Naive B cell (primary cell): ENCODE measurements around the gene PCIF1. TPM values are rescaled to one million over a fixed set of nuclear protein-coding genes. Genes with fewer than 3 reads are reported as not detected.

ENCODE experiments used
- ATAC-seq, 2 donors: fragments of 150-1000 bp; cut with Tn5 transposase; 2 replicates each; pipeline ENCODE4 v1.10.0; 2021; ENCODE audit warnings: low read depth in 2 of 2, mild to moderate bottlenecking in 2 of 2, moderate library complexity in 2 of 2
- DNase-seq: peaks from one replicate; pipeline ENCODE4 v3.0.0; 2022
- H3K27ac Mint-ChIP-seq, 6 donors: one replicate each; pipeline ENCODE4 v1.8.0; 2020 to 2022; ENCODE audit warnings: mild to moderate bottlenecking in 6 of 6, mixed read lengths in 6 of 6, moderate library complexity in 5 of 6, inconsistent platforms in 2 of 6
- H3K27me3 Mint-ChIP-seq, 3 donors: one replicate each; pipeline ENCODE4 v1.8.0; 2021 to 2022; ENCODE audit warnings: mixed read lengths in 3 of 3, mild to moderate bottlenecking in 1 of 3
- H3K36me3 Mint-ChIP-seq, 2 donors: one replicate each; pipeline ENCODE4 v1.8.0; 2020 to 2022; ENCODE audit warnings: mixed read lengths in 2 of 2, inconsistent platforms in 1 of 2, mild to moderate bottlenecking in 1 of 2
- H3K4me1 Mint-ChIP-seq, 3 donors: one replicate each; pipeline ENCODE4 v1.8.0; 2020 to 2022; ENCODE audit warnings: mixed read lengths in 3 of 3, inconsistent platforms in 1 of 3, mild to moderate bottlenecking in 1 of 3, moderate library complexity in 1 of 3
- H3K4me3 Mint-ChIP-seq, 8 donors: one replicate each; pipeline ENCODE4 v1.8.0; 2020 to 2022; ENCODE audit warnings: mild to moderate bottlenecking in 8 of 8, mixed read lengths in 8 of 8, moderate library complexity in 8 of 8, inconsistent platforms in 2 of 8
- H3K9me3 Mint-ChIP-seq, 7 donors: one replicate each; pipeline ENCODE4 v1.8.0; 2020 to 2022; ENCODE audit warnings: mixed read lengths in 7 of 7, mild to moderate bottlenecking in 5 of 7, inconsistent platforms in 2 of 7, moderate library complexity in 1 of 7
- polyA plus RNA-seq, 6 donors: library from polyadenylated mRNA; unstranded; fragments of 300-500 nt; fragmentation: Illumina TruSeq; gene quantifications; one replicate each; pipeline ENCODE4 v1.2.3, GENCODE V29; 2021; ENCODE audit warnings: low read depth in 6 of 6

PCIF1 gene
- polyA plus RNA-seq, 6 donors from 2014 or later: 76.3 to 123 (median 91.4) TPM

DNA sequence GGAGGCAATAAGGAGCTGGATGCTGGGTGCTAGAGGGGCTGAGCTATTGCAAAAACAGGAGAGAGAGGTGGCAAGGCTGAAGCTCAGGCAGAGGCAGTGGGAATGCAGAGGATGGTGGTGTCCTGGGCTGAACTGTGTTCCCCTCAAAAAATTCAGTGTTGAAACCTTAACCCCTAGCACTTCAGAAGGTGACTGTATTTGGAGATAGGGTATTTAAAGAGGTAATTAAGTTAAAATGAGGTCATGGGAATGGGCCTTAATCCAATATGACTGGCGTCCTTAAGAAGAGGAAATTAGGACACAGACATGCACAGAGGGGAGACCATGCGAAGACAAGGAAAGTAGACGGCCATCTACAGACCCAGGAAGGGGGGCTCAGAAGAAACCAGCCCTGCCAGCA, 62.7 kb downstream of the PCIF1 start:
- Mint-ChIP-seq H3K27me3 (peaks cover 10 to 46% (median 32%) of the 10 kb centered on the region in 3 donors), H3K27ac (peak overlapping the region in 2 of 6 donors; percentile 46 to 57), H3K4me3 (no peak overlapping the region), H3K9me3 (no peaks in the 10 kb centered on the region), H3K4me1 (peaks cover 30 to 49% (median 47%) of the 10 kb centered on the region in 3 donors), H3K36me3 (no peaks in the 10 kb centered on the region)
- DNase-seq (no peak), ATAC-seq (no peak)

Other genes starting within 250 kb of the PCIF1 start
- gene WFDC13, start 232.6 kb upstream of the PCIF1 start, polyA plus RNA-seq: not detected
- gene WFDC10B, start 229.7 kb upstream of the PCIF1 start, polyA plus RNA-seq: not detected
- gene SPINT4, start 212.3 kb upstream of the PCIF1 start, polyA plus RNA-seq: not detected
- not detected for gene WFDC3, start 142.8 kb upstream of the PCIF1 start, polyA plus RNA-seq
- gene DNTTIP1, start 142.7 kb upstream of the PCIF1 start, polyA plus RNA-seq: 10 to 100 TPM; 27.9 to 44.5 (median 37.7) TPM
- under 1 TPM in 1 of 6 donors, not detected in 5; 0.53 TPM for gene UBE2C, start 122.0 kb upstream of the PCIF1 start, polyA plus RNA-seq
- gene TNNC2, start 107.4 kb upstream of the PCIF1 start, polyA plus RNA-seq: 1 to 10 TPM in 1 of 6 donors, under 1 TPM in 2, not detected in 3; 0.64 to 1.2 (median 0.69) TPM
- 1 to 10 TPM in 3 of 6 donors, under 1 TPM in 2, not detected in 1; 0.45 to 1.9 (median 1.1) TPM for gene SNX21, start 100.9 kb upstream of the PCIF1 start, polyA plus RNA-seq
- gene ACOT8, start 77.3 kb upstream of the PCIF1 start, polyA plus RNA-seq: 10 to 100 TPM; 35.4 to 46.7 (median 38.7) TPM
- 1 to 10 TPM in 5 of 6 donors, not detected in 1; 1.3 to 2.9 (median 1.8) TPM for gene ZSWIM3, start 77.1 kb upstream of the PCIF1 start, polyA plus RNA-seq
- gene ZSWIM1, start 53.5 kb upstream of the PCIF1 start, polyA plus RNA-seq: 10 to 100 TPM in 1 of 6 donors, 1 to 10 TPM in 4, not detected in 1; 3.0 to 11.6 (median 4.7) TPM
- not detected for gene SPATA25, start 47.1 kb upstream of the PCIF1 start, polyA plus RNA-seq
- gene NEURL2, start 43.5 kb upstream of the PCIF1 start, polyA plus RNA-seq: 1 to 10 TPM in 3 of 6 donors, under 1 TPM in 2, not detected in 1; 0.69 to 2.4 (median 1.1) TPM
- gene CTSA, start 43.3 kb upstream of the PCIF1 start, polyA plus RNA-seq: 10 to 100 TPM; 28.6 to 46.5 (median 42.3) TPM
- 10 to 100 TPM in 1 of 6 donors, 1 to 10 TPM in 4, under 1 TPM in 1; 0.66 to 10.2 (median 5.1) TPM for gene PLTP, start 22.5 kb upstream of the PCIF1 start, polyA plus RNA-seq
- 10 to 100 TPM; 10.4 to 24.3 (median 15.5) TPM for gene ZNF335, start 37.5 kb downstream of the PCIF1 start, polyA plus RNA-seq
- gene MMP9, start 74.2 kb downstream of the PCIF1 start, polyA plus RNA-seq: under 1 TPM in 2 of 6 donors, not detected in 4; 0.19 to 0.25 TPM
- gene SLC12A5, start 94.5 kb downstream of the PCIF1 start, polyA plus RNA-seq: not detected
- gene NCOA5, start 155.3 kb downstream of the PCIF1 start, polyA plus RNA-seq: 10 to 100 TPM; 13.8 to 39.3 (median 27.3) TPM
- gene CD40, start 183.6 kb downstream of the PCIF1 start, polyA plus RNA-seq: 100 to 1,000 TPM; 273 to 368 (median 312) TPM